Measurements from ENCODE around the gene HOXA6. TPM values are rescaled to one million over a fixed set of nuclear protein-coding genes. Genes with fewer than 3 reads are reported as not detected.
A peak's percentile ranks its signal among the peaks of the same experiment; 100 is the strongest.

The HOXA6 gene
- total RNA-seq, 4 donors from 2014 or later: 11.1 to 30.9 (median 18.7) TPM

DNA sequence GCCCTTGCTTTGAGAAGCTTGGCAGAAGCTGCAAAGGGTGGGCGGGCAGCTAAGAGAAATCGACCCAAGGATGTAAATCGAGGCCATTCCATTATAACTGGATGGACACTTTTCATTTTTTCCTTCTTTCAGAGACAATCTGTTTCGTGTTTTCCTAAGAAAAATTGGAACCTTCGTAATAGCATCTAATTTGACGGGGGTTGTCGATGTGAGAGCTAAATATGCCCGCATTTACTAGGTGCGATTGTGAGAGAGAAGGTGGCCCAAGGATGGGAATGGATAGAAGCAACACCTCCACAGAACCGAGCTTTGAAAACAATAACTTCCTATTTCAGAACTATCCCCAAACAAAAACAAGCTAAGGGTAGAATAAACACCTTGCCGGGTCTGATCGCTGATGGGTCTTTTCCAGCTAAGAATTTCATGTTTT, 16.2 kb downstream of the HOXA6 start:
- H3K9me3 ChIP-seq: no peaks in the 10 kb centered on the region
- H3K27ac ChIP-seq: peak overlapping the region in 3 of 4 donors; percentile 56 to 90 (median 84)
- no peaks in the 10 kb centered on the region for H3K36me3 ChIP-seq
- H3K4me3 ChIP-seq: peak overlapping the region; percentile 51 to 76 (median 64)
- TF ChIP-seq, protein P1, sequence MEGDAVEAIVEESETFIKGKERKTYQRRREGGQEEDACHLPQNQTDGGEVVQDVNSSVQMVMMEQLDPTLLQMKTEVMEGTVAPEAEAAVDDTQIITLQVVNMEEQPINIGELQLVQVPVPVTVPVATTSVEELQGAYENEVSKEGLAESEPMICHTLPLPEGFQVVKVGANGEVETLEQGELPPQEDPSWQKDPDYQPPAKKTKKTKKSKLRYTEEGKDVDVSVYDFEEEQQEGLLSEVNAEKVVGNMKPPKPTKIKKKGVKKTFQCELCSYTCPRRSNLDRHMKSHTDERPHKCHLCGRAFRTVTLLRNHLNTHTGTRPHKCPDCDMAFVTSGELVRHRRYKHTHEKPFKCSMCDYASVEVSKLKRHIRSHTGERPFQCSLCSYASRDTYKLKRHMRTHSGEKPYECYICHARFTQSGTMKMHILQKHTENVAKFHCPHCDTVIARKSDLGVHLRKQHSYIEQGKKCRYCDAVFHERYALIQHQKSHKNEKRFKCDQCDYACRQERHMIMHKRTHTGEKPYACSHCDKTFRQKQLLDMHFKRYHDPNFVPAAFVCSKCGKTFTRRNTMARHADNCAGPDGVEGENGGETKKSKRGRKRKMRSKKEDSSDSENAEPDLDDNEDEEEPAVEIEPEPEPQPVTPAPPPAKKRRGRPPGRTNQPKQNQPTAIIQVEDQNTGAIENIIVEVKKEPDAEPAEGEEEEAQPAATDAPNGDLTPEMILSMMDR (IDR thresholded peaks at IDR 0.05): no peak
- no peak for TF ChIP-seq EP300 (IDR thresholded peaks at IDR 0.05)
- H3K27me3 ChIP-seq: peaks cover 0 to 64% of the 10 kb centered on the region in 2 donors
- WGBS, 2 donors: 37 to 44% methylated on average over 12 of the region's 12 CpGs
- no peak for DNase-seq (ENCODE audit: low spot score in 2 of 2)
- peaks cover 0 to 79% (median 16%) of the 10 kb centered on the region in 4 donors for H3K4me1 ChIP-seq

DNA sequence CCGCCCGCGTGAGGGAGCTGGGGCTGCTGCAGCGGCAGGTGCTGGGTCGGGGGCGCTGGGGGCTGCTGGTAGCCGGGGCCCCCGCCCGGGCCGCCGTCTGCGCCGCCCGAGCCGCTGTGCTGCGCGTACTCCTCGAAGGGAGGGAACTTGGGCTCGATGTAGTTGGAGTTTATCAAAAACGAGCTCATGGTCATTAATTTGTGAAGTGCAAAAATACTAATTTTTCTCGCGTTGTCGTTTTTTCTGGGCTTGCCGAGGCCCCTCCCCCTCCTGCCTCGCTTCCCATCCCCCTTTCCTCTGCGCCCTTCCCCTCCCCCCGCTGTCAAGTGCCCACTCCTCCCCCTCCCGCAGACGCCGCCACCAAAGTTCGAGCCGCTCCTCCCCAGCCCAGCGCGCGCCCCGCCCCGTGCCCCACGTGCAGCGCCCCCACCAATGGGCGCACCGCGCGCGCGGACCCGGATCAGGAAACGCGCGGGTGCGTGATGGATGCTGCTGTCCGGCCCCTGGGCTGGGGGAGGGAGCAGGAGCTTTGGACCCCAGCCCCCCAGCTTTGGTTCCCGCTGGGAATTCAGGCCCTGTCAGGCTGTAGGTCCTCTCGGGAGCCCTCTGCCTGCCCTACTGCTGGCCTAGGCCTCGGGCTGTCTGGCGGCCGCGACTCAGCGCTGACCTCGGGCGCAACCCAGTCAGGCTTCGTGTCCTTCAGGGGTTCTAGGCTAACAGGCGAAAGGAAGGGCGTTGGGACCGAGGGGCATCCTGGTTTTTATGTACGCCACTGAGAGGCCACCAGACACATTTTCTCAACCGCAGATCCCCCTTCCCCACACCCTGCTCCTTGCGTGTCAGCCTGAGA, 16.8 kb downstream of the HOXA6 start, which contains the start of gene HOXA4:
Gene HOXA4 (minus strand): TSS at position 218 of the 850 bp plus-strand sequence. CDS start 24 bp downstream, at position 194.
- 2 to 5% methylated on average over 48 to 64 of the region's 67 CpGs for WGBS, 2 donors
- Histone ChIP-seq H3K27me3 (peaks cover 0 to 58% of the 10 kb centered on the region in 2 donors), H3K4me1 (peaks cover 0 to 79% (median 13%) of the 10 kb centered on the region in 4 donors), H3K4me3 (peak within 1 kb of the TSS; percentile 51 to 76 (median 64)), H3K36me3 (no peaks in the 10 kb centered on the region), H3K9me3 (no peaks in the 10 kb centered on the region), H3K27ac (peak within 1 kb of the TSS; percentile 56 to 90 (median 76))
- peak; percentile 84 to 90 for DNase-seq (ENCODE audit: low spot score in 2 of 2)
- peak in 1 of 2 donors; percentile 69 for TF ChIP-seq POLR2A (IDR thresholded peaks at IDR 0.05)
- peak; percentile 37 to 77 for TF ChIP-seq EP300 (IDR thresholded peaks at IDR 0.05)
- TF ChIP-seq, protein P1 (IDR thresholded peaks at IDR 0.05): no peak

DNA sequence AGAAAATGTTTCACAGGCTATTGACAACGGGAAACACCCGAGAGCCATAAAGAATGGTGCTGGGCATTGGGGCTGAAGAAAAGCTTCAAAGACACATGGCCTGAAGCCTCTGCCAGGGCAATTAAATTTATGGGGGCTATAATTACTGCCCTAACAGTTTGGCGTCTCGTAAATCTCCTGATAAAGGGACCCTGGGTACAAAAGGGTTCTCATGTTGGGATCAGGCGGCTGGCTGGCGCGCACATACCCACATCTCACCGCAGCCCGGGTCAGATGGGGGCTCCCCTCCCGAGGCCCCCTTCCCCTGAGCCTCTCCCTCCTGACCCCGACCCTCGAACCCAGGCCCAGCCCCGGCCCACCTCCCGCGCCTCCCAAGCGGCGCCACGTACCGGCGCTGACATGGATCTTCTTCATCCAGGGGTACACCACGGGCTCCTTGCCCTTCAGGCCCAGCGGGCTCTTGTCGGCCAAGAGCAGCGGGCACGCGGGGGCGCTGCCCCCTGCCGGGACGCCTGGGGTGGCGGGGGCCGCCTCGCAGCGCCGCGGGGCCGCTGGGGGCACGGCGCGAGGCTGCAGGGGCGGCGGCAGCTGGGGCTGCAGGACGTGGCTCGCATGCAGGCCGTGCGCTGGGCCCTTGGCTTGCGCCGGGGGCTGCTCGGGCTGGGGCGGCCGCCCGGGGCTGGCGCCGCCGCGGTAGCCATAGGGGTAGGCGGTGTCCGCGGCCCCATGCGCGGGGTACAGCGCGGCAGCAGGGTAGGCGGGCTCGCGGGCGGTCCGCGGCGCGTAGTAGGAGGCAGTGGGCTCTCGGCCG, 17.6 kb downstream of the HOXA6 start:
- peaks cover 0 to 50% of the 10 kb centered on the region in 2 donors for H3K27me3 ChIP-seq
- no peak for DNase-seq (ENCODE audit: low spot score in 2 of 2)
- peak overlapping the region; percentile 56 to 90 (median 71) for H3K27ac ChIP-seq
- H3K36me3 ChIP-seq: no peaks in the 10 kb centered on the region
- WGBS, 2 donors: 26 to 32% methylated on average over 11 to 22 of the region's 72 CpGs
- no peaks in the 10 kb centered on the region for H3K9me3 ChIP-seq
- peaks cover 0 to 80% (median 6%) of the 10 kb centered on the region in 4 donors for H3K4me1 ChIP-seq
- no peak for TF ChIP-seq POLR2A (IDR thresholded peaks at IDR 0.05)
- TF ChIP-seq, protein P1 (IDR thresholded peaks at IDR 0.05): peak in 3 of 5 experiments; percentile 13 to 21 (median 19)
- peak overlapping the region; percentile 51 to 76 (median 64) for H3K4me3 ChIP-seq

DNA sequence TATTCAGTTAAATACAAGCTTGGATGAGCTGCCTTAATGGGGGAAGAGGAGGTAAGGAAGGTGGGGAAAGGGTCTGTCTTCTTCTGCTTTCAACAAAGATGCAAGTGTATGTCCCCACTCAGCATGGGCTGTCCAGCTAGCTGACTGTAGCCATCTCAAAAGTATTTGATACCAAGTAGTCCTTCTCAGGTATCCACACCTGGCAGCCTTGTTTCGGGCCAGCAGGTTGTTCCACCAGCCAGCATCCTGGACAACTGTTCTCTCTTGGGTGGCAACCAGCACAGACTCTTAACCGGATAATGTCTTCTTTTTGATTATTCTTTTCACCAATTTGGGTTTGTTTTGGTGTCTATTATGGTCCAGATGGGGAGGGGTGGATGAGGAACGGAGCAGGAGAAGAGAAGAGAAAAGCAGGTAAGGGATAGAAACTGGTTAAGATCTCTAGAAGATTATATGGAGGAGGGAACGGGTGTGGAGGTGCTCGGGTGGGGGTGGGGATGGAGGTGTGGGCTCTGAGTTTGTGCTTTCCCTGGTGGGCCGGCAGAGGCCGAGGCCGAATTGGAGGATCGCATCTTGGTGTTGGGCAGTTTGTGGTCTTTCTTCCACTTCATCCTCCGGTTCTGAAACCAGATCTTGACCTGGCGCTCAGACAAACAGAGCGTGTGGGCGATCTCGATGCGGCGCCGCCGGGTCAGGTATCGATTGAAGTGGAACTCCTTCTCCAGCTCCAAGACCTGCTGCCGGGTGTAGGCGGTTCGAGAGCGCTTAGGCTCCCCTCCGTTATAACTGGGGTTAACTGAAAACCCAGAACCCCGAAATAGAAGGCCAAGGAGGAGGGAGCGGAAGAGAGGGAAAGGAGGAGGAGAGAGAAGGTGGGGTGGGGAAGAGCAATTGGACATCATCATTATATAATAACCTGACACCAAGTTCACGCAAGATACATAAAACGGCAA, 18.5 kb downstream of the HOXA6 start:
- H3K4me3 ChIP-seq: peak overlapping the region in 2 of 4 donors; percentile 34 to 74
- peaks cover 0 to 77% (median 2%) of the 10 kb centered on the region in 4 donors for H3K4me1 ChIP-seq
- 78 to 79% methylated on average over 28 of the region's 28 CpGs for WGBS, 2 donors
- DNase-seq (ENCODE audit: low spot score in 2 of 2): no peak
- TF ChIP-seq POLR2A (IDR thresholded peaks at IDR 0.05): no peak
- TF ChIP-seq, protein P1 (IDR thresholded peaks at IDR 0.05): no peak
- no peak for TF ChIP-seq EP300 (IDR thresholded peaks at IDR 0.05)
- H3K36me3 ChIP-seq: peaks cover 0 to 6% (median 0%) of the 10 kb centered on the region in 3 donors
- no peaks in the 10 kb centered on the region for H3K9me3 ChIP-seq
- H3K27ac ChIP-seq: peak overlapping the region in 2 of 4 donors; percentile 73 to 90
- peaks cover 0 to 51% of the 10 kb centered on the region in 2 donors for H3K27me3 ChIP-seq
